C4-2B (cell line): Measurements from ENCODE around the gene UTS2B.

Source experiments
- H3K27ac ChIP-seq: fragments of 450-650 bp; 2 replicates; pipeline ENCODE4 v1.5.1; 2017
- CTCF ChIP-seq: fragments of 450-650 bp; conservative IDR thresholded peaks from 2 replicates; pipeline ENCODE4 v1.5.1; 2017; ENCODE audit warnings: mild to moderate bottlenecking
- ZFX ChIP-seq: fragments of 450-650 bp; IDR thresholded peaks from 2 replicates; pipeline ENCODE4 v1.6.1; 2017

The UTS2B gene

GRCh38 chr3:191342411-191342810 is 12.1 kb upstream of the UTS2B start:
- H3K27ac ChIP-seq, result no peak overlapping the region
- TF ChIP-seq CTCF (no peak), ZFX (no peak)

GRCh38 chr3:191342006-191342405 is 11.7 kb upstream of the UTS2B start:
- no peak for TF ChIP-seq ZFX
- no peak for TF ChIP-seq CTCF
- no peak overlapping the region for H3K27ac ChIP-seq

- TF ChIP-seq CTCF, result no peak
- TF ChIP-seq ZFX, result no peak
- no peak overlapping the region for H3K27ac ChIP-seq
Observed at GRCh38 chr3:191340966-191341365, 10.6 kb upstream of the UTS2B start.

GRCh38 chr3:191340351-191340750 is 10.0 kb upstream of the UTS2B start:
- no peak overlapping the region for H3K27ac ChIP-seq
- no peak for TF ChIP-seq CTCF
- no peak for TF ChIP-seq ZFX

- no peak for TF ChIP-seq ZFX
- TF ChIP-seq CTCF, result no peak
- H3K27ac ChIP-seq, result no peak overlapping the region
Observed at GRCh38 chr3:191339316-191339917, 9.1 kb upstream of the UTS2B start.

GRCh38 chr3:191338177-191338488 is 7.8 kb upstream of the UTS2B start:
- TF ChIP-seq ZFX (no peak), CTCF (no peak)

GRCh38 chr3:191336833-191337232 is 6.5 kb upstream of the UTS2B start:
- H3K27ac ChIP-seq, result no peak overlapping the region

More at GRCh38 chr3:191338177-191338488, 7.8 kb upstream of the UTS2B start:
- no peak overlapping the region for H3K27ac ChIP-seq

More at GRCh38 chr3:191336833-191337232, 6.5 kb upstream of the UTS2B start:
- TF ChIP-seq CTCF, result no peak
- TF ChIP-seq ZFX, result no peak
